H1 (cell line): Measurements from ENCODE around the gene SRSF8. TPM values are rescaled to one million over a fixed set of nuclear protein-coding genes. Genes with fewer than 3 reads are reported as not detected.

ENCODE experiments used
- CTCF ChIA-PET: fragments of 300-600 bp; sonication (Branson Sonifier 250); formaldehyde crosslinking; loops from one replicate; lab custom pipeline; 2021; ENCODE audit not compliant: partially characterized antibody; lab: Charles Lee
- POLR2A ChIA-PET: fragments of 300-600 bp; sonication (Branson Sonifier 250); formaldehyde crosslinking; loops from one replicate; lab custom pipeline; 2021; ENCODE audit warnings: inconsistent platforms; ENCODE audit not compliant: partially characterized antibody; lab: Charles Lee
- DNase-seq, 2 experiments: peaks; one replicate each; pipeline versions ENCODE4 v3.0.0 to v3.0.0-alpha.2; 2010 to 2022; ENCODE audit warnings: low spot score in 2 of 2, low read depth in 1 of 2, mixed read lengths in 1 of 2
- FAIRE-seq: peaks from 2 replicates; lab custom pipeline; 2011; peaks lifted over from hg19 to GRCh38; lab: Jason Lieb, UNC
- H2AFZ ChIP-seq: 2 replicates; pipeline ENCODE4 v1.8.1; 2012; ENCODE audit warnings: low read length, inconsistent platforms
- H2AK5ac ChIP-seq: 2 replicates; pipeline ENCODE4 v1.6.1; 2013; ENCODE audit warnings: low read depth, low read length
- H2BK120ac ChIP-seq: replicated peaks from 2 replicates; pipeline ENCODE3; 2013; ENCODE audit warnings: low read depth, low read length, inconsistent platforms
- H2BK12ac ChIP-seq: 2 replicates; pipeline ENCODE4 v1.6.1; 2013; ENCODE audit warnings: low read depth, low read length
- H2BK15ac ChIP-seq: 2 replicates; pipeline ENCODE4 v1.6.1; 2013; ENCODE audit warnings: low read length
- H2BK20ac ChIP-seq: 2 replicates; pipeline ENCODE4 v1.6.1; 2013; ENCODE audit warnings: low read length
- H2BK5ac ChIP-seq: 2 replicates; pipeline ENCODE4 v1.6.1; 2013; ENCODE audit warnings: low read depth, low read length
- H3K14ac ChIP-seq: 2 replicates; pipeline ENCODE4 v1.6.1; 2013; ENCODE audit warnings: inconsistent platforms; ENCODE audit not compliant: insufficient read length
- H3K18ac ChIP-seq: 2 replicates; pipeline ENCODE4 v1.6.1; 2013; ENCODE audit warnings: low read length; ENCODE audit errors: extremely low read depth
- H3K23ac ChIP-seq: 2 replicates; pipeline ENCODE4 v1.6.1; 2013; ENCODE audit warnings: inconsistent platforms; ENCODE audit not compliant: insufficient read length
- H3K23me2 ChIP-seq: 2 replicates; pipeline ENCODE4 v1.6.1; 2013; ENCODE audit warnings: low read depth, low read length
- H3K27ac ChIP-seq: 2 replicates; pipeline ENCODE4 v1.6.1; 2011; ENCODE audit warnings: low read depth, low read length, inconsistent platforms
- H3K27me3 ChIP-seq, 4 experiments: replicated peaks in 1 of 4; 1 replicate in 1 of 4; 2 replicates in 3 of 4; pipeline versions ENCODE4 v1.6.1 to v1.8.1; 2011 to 2013; ENCODE audit warnings: low read length in 3 of 4, mild to moderate bottlenecking in 3 of 4, inconsistent platforms in 2 of 4, mixed read lengths in 2 of 4, moderate library complexity in 1 of 4; ENCODE audit not compliant: control insufficient read depth in 3 of 4, insufficient read depth in 3 of 4; ENCODE audit errors: extremely low read depth in 1 of 4
- H3K36me3 ChIP-seq, 4 experiments: 2 replicates each; pipeline versions ENCODE4 v1.6.1 to v1.8.1; 2011 to 2013; ENCODE audit warnings: mild to moderate bottlenecking in 4 of 4, low read length in 3 of 4, moderate library complexity in 2 of 4, control low read depth in 1 of 4, inconsistent platforms in 1 of 4; ENCODE audit not compliant: insufficient read depth in 4 of 4, control insufficient read depth in 2 of 4
- H3K4ac ChIP-seq: replicated peaks from 2 replicates; pipeline ENCODE3; 2013; ENCODE audit warnings: low read length, low read depth, mixed read lengths, inconsistent platforms; ENCODE audit not compliant: insufficient read length
- H3K4me1 ChIP-seq, 4 experiments: replicated peaks in 1 of 4; 1 replicate in 1 of 4; 2 replicates in 3 of 4; pipeline versions ENCODE4 v1.6.1 to v1.8.1; 2011 to 2013; ENCODE audit warnings: low read length in 3 of 4, inconsistent platforms in 2 of 4, mixed read lengths in 1 of 4; ENCODE audit not compliant: insufficient read depth in 4 of 4, control insufficient read depth in 3 of 4
- H3K4me2 ChIP-seq, 2 experiments: 2 replicates each; pipeline versions ENCODE4 v1.6.1 to v1.8.1; 2011 to 2013; ENCODE audit warnings: low read depth in 2 of 2, low read length in 2 of 2, control low read depth in 1 of 2, inconsistent platforms in 1 of 2, mild to moderate bottlenecking in 1 of 2; ENCODE audit not compliant: insufficient read depth in 1 of 2
- H3K4me3 ChIP-seq, 4 experiments: fragments of 200-600, 300-600 bp in 1 of 4; sonication (generic), shearing (Covaris generic), sonication (Bioruptor Twin) in 1 of 4; 2 replicates each; pipeline versions ENCODE4 v1.5.1 to v1.8.1; 2011 to 2016; ENCODE audit warnings: low read length in 4 of 4, low read depth in 3 of 4, control low read depth in 2 of 4, inconsistent platforms in 2 of 4, mild to moderate bottlenecking in 2 of 4, mixed read lengths in 1 of 4, moderate library complexity in 1 of 4; ENCODE audit not compliant: insufficient read depth in 2 of 4; ENCODE audit errors: extremely low read depth in 1 of 4
- H3K56ac ChIP-seq: replicated peaks from 2 replicates; pipeline ENCODE3; 2013; ENCODE audit warnings: low read depth, mild to moderate bottlenecking, mixed read lengths, low read length, inconsistent platforms; ENCODE audit not compliant: insufficient read length
- H3K79me1 ChIP-seq: 2 replicates; pipeline ENCODE4 v1.6.1; 2013; ENCODE audit warnings: low read depth, low read length, control low read depth
- H3K79me2 ChIP-seq, 2 experiments: 2 replicates each; pipeline versions ENCODE4 v1.6.1 to v1.8.1; 2012 to 2013; ENCODE audit warnings: low read length in 2 of 2, mild to moderate bottlenecking in 2 of 2, inconsistent platforms in 1 of 2; ENCODE audit not compliant: insufficient read depth in 2 of 2, control insufficient read depth in 1 of 2
- H3K9ac ChIP-seq, 4 experiments: replicated peaks in 1 of 4; 1 replicate in 1 of 4; 2 replicates in 3 of 4; pipeline versions ENCODE4 v1.6.1 to v1.8.1; 2011 to 2013; ENCODE audit warnings: low read depth in 3 of 4, low read length in 3 of 4, control low read depth in 2 of 4, mild to moderate bottlenecking in 2 of 4, moderate library complexity in 2 of 4, inconsistent platforms in 1 of 4; ENCODE audit errors: extremely low read depth in 1 of 4
- H3K9me3 ChIP-seq, 2 experiments: 2 replicates each; pipeline versions ENCODE4 v1.6.1 to v1.8.1; 2012 to 2013; ENCODE audit warnings: mild to moderate bottlenecking in 2 of 2, moderate library complexity in 2 of 2, control low read depth in 1 of 2, inconsistent platforms in 1 of 2, low read depth in 1 of 2, low read length in 1 of 2, mixed read lengths in 1 of 2; ENCODE audit not compliant: insufficient read depth in 2 of 2
- H4K20me1 ChIP-seq, 2 experiments: replicated peaks in 1 of 2; 2 replicates each; pipeline versions ENCODE3 to v1.8.1; 2011 to 2013; ENCODE audit warnings: inconsistent platforms in 2 of 2, low read length in 2 of 2, mild to moderate bottlenecking in 1 of 2; ENCODE audit not compliant: insufficient read depth in 2 of 2, control insufficient read depth in 1 of 2
- H4K5ac ChIP-seq: 2 replicates; pipeline ENCODE4 v1.6.1; 2013; ENCODE audit warnings: low read length, low read depth, mixed read lengths, inconsistent platforms; ENCODE audit not compliant: insufficient read length
- H4K8ac ChIP-seq: 2 replicates; pipeline ENCODE4 v1.8.0; 2013; ENCODE audit warnings: mild to moderate bottlenecking, moderate library complexity, low read length, inconsistent platforms; ENCODE audit not compliant: insufficient read depth; ENCODE audit errors: extremely low read depth
- H4K91ac ChIP-seq: replicated peaks from 2 replicates; pipeline ENCODE3; 2013; ENCODE audit warnings: low read length, mixed read lengths, inconsistent platforms; ENCODE audit not compliant: insufficient read length
- CTCF ChIP-seq, 3 experiments: IDR thresholded peaks; 1 replicate in 2 of 3; 2 replicates in 1 of 3; pipeline versions ENCODE4 v1.5.1 to v1.6.1; 2011; ENCODE audit warnings: low read length in 3 of 3, mild to moderate bottlenecking in 3 of 3, inconsistent platforms in 2 of 3, low read depth in 1 of 3, moderate library complexity in 1 of 3; ENCODE audit not compliant: insufficient read depth in 1 of 3; ENCODE audit errors: control extremely low read depth in 1 of 3
- GABPA ChIP-seq: IDR thresholded peaks from 2 replicates; pipeline ENCODE4 v1.6.1; 2011; ENCODE audit warnings: mild to moderate bottlenecking, low read length, moderate library complexity, borderline replicate concordance; ENCODE audit not compliant: insufficient read depth
- PHF8 ChIP-seq: fragments of 200-600 bp; sonication (generic); conservative IDR thresholded peaks from 2 replicates; pipeline ENCODE4 v1.7.1; 2012; ENCODE audit warnings: low read depth, mild to moderate bottlenecking, inconsistent platforms, low read length, moderate library complexity
- RAD21 ChIP-seq, 2 experiments: IDR thresholded peaks in 1 of 2; conservative IDR thresholded peaks in 1 of 2; 2 replicates each; pipeline ENCODE4 v1.6.1; 2011; ENCODE audit warnings: low read depth in 2 of 2, low read length in 2 of 2, improper control_type of control experiment in 1 of 2, inconsistent platforms in 1 of 2, mild to moderate bottlenecking in 1 of 2, moderate library complexity in 1 of 2
- RFX5 ChIP-seq: IDR thresholded peaks from 2 replicates; pipeline ENCODE4 v1.6.1; 2011; ENCODE audit warnings: low read depth, low read length, improper control_type of control experiment, borderline replicate concordance
- SIN3A ChIP-seq, 2 experiments: IDR thresholded peaks in 1 of 2; conservative IDR thresholded peaks in 1 of 2; 2 replicates each; pipeline ENCODE4 v1.6.1; 2011 to 2012; ENCODE audit warnings: low read length in 2 of 2, improper control_type of control experiment in 1 of 2, low read depth in 1 of 2, mild to moderate bottlenecking in 1 of 2
- TCF12 ChIP-seq: IDR thresholded peaks from 2 replicates; pipeline ENCODE4 v1.6.1; 2011; ENCODE audit warnings: low read depth, mild to moderate bottlenecking, low read length
- TEAD4 ChIP-seq: IDR thresholded peaks from 2 replicates; pipeline ENCODE4 v1.6.1; 2012; ENCODE audit warnings: low read depth, low read length, inconsistent platforms, mixed read lengths
- WGBS, 2 experiments: shearing (Covaris generic) in 1 of 2; methylation state at CpG; one replicate each; pipeline versions ENCODE4 v1.1.6 to v1.1.7; 2013 to 2015; ENCODE audit warnings: low lambda C conversion rate in 2 of 2, mixed read lengths in 2 of 2, inconsistent platforms in 1 of 2, low coverage in 1 of 2, missing lambda C conversion rate in 1 of 2; ENCODE audit not compliant: insufficient replicate concordance in 2 of 2, insufficient coverage in 1 of 2, insufficient read length in 1 of 2; ENCODE audit errors: extremely low coverage in 1 of 2, missing lambda C conversion rate in 1 of 2; 5-methylcytosine and 5-hydroxymethylcytosine counted together
- polyA plus RNA-seq, 7 experiments: library from polyadenylated mRNA; depleted of rRNA in 3 of 7; stranded (reverse) in 5 of 7; unstranded in 2 of 7; fragments of >200 nt in 5 of 7; fragments of 200-250 nt in 2 of 7; gene quantifications; 1 replicate in 5 of 7; 2 replicates in 1 of 7; 4 replicates in 1 of 7; pipeline versions ENCODE4 v1.2.1 to v1.2.3, GENCODE V29; 2011 to 2013; ENCODE audit warnings: missing spikeins in 2 of 7, mixed read lengths in 2 of 7
- total RNA-seq: library from RNA; stranded (reverse); fragmentation: NEBNext Ultra II Directional; extraction: Animal tissue kit (Norgen Biotek cat#: 25700); gene quantifications from 2 replicates; pipeline ENCODE4 v1.2.1, GENCODE V29; 2021

SRSF8 gene
- total and polyA plus RNA-seq, 2 of the 8 experiments (the other 6 are each of a cell fraction or from before 2014, with no cell fraction given) = 13.2 to 18.5 TPM

DNA sequence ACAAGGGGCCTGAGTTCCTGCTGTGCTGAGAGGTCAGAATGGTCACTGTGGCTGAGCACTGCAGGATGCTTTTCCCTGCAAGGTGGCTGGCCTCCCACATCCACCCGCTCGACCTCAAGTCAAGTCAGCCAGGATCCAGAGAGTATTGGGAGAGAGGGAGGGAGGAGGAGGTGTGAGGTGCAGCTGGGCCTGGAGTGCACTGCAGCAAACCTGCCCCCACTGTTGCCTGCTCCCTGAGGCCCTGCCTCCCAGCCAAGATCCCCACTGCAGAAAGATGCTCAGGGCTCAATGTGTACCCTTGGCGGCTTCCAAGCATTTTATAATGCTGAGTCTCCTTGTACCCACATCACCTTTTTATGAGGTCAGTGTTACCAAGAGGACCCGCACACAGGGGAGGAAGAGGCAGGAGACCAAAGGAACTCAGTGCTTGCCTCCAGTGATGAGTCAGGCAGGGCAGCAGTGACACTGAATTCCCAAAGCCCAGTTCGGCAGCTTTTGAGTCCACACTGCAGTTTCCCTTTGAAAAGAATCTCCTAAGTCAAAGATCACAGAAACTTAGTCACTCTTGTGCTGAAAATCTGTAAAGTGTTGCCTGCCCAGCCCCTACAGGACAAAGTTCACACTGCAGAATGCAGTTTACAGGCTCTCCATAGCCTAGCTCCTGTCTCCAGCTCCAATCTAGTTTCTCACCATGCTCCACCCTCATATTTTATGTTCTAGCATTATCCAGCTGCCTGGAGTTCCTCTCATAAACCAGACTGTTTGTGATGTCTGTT lies 26.0 kb downstream of the SRSF8 start:
- H3K4ac ChIP-seq = no peak overlapping the region
- no peak overlapping the region for H3K27ac ChIP-seq
- no peak overlapping the region for H3K18ac ChIP-seq
- no peak overlapping the region for H3K23ac ChIP-seq
- no peak overlapping the region for H3K14ac ChIP-seq
- 56% methylated on average over 5 of the region's 5 CpGs; no CpG with 5 or more reads in 1 of the 2 experiments for WGBS, 2 experiments
- H3K79me2 ChIP-seq = no peaks in the 10 kb centered on the region
- no peak overlapping the region for H4K91ac ChIP-seq
- no peak overlapping the region for H3K4me2 ChIP-seq
- H4K8ac ChIP-seq = no peak overlapping the region
- H3K23me2 ChIP-seq = peaks cover 11% of the 10 kb centered on the region
- H3K56ac ChIP-seq = no peak overlapping the region
- H3K4me1 ChIP-seq = peaks cover 0 to 6% (median 3%) of the 10 kb centered on the region in 4 experiments; a peak in 6 of 7 replicates
- H3K9ac ChIP-seq = no peak overlapping the region
- no peak for FAIRE-seq
- POLR2A ChIA-PET = interaction anchor here (0.9 to 5.6 kb wide), 3 partner anchors 12 to 43 kb away, joined by 3 to 44 read pairs (median 3); partner anchors contain the start of gene SRSF8
- H3K79me1 ChIP-seq = no peaks in the 10 kb centered on the region
- H2BK5ac ChIP-seq = no peak overlapping the region
- no peak overlapping the region for H2BK20ac ChIP-seq
- H3K4me3 ChIP-seq = no peak overlapping the region
- no peak overlapping the region for H2AFZ ChIP-seq
- peaks cover 4 to 32% (median 25%) of the 10 kb centered on the region in 4 experiments for H3K27me3 ChIP-seq
- no peaks in the 10 kb centered on the region for H3K36me3 ChIP-seq
- H2BK12ac ChIP-seq = no peak overlapping the region
- no peak overlapping the region for H2AK5ac ChIP-seq
- H4K5ac ChIP-seq = no peak overlapping the region
- CTCF ChIA-PET = interaction anchor here (0.7 to 9.0 kb wide), 16 partner anchors 11 to 363 kb away, joined by 3 to 127 read pairs (median 5); partner anchors contain the start of gene SRSF8
- DNase-seq = no peak
- no peak overlapping the region for H2BK120ac ChIP-seq
- no peak overlapping the region for H2BK15ac ChIP-seq
- H4K20me1 ChIP-seq = no peaks in the 10 kb centered on the region
- H3K9me3 ChIP-seq = no peaks in the 10 kb centered on the region
- TF ChIP-seq RAD21 (IDR thresholded peaks at IDR 0.05 in 1 of 2, conservative IDR thresholded peaks at IDR 0.05 in 1 of 2; ENCODE audit: low read depth in 2 of 2, low read length in 2 of 2) (peak; percentile 20 to 36; a peak in 2 of 4 replicates), SIN3A (conservative IDR thresholded peaks at IDR 0.05 in 1 of 2, IDR thresholded peaks at IDR 0.05 in 1 of 2; ENCODE audit: low read depth in 1 of 2, low read length in 2 of 2) (no peak), PHF8 (no peak), TCF12 (no peak), RFX5 (no peak), TEAD4 (no peak), CTCF (IDR thresholded peaks at IDR 0.05; ENCODE audit: control extremely low read depth in 1 of 3, insufficient read depth in 1 of 3, low read depth in 1 of 3, low read length in 3 of 3) (peak; percentile 19 to 72 (median 42)), GABPA (no peak)
